ENCODE results near the gene SVIL. TPM values are rescaled to one million over a fixed set of nuclear protein-coding genes. Genes with fewer than 3 reads are reported as not detected.
"Not testable (repeated sequence)": the region's sequence is repeated elsewhere in the genome, so short reads cannot be mapped to it uniquely, and the experiment has no call there.

The SVIL gene
- polyA plus RNA-seq, 1 experiment, result 5.7 TPM

GRCh38 chr10:29440981-29441380, 193.8 kb downstream of the SVIL start:
- ChIA-PET CTCF (interaction anchor here (0.9 to 1.5 kb wide), 6 partner anchors 8 to 55 kb away, joined by 3 to 5 read pairs (median 3); no protein-coding TSS in a partner anchor), POLR2A (interaction anchor here (0.6 kb wide), 1 partner anchor 119 kb away, joined by 5 read pairs; no protein-coding TSS in a partner anchor)
- Histone ChIP-seq H3K27me3 (ENCODE audit: control insufficient read depth, insufficient read depth, low read length) (no peaks in the 10 kb centered on the region), H3K36me3 (ENCODE audit: control insufficient read depth, insufficient read depth, low read length) (no peaks in the 10 kb centered on the region), H3K4me3 (ENCODE audit: low read depth, low read length) (no peak overlapping the region)
- no peak for TF ChIP-seq CTCF (IDR thresholded peaks at IDR 0.05; ENCODE audit: insufficient read depth, low read depth, low read length)
- no peak for DNase-seq (ENCODE audit: low read depth)

- POLR2A ChIA-PET; H3K27me3 ChIP-seq (ENCODE audit: control insufficient read depth, insufficient read depth, low read length); DNase-seq (ENCODE audit: low read depth); H3K4me3 ChIP-seq (ENCODE audit: low read depth, low read length); H3K36me3 ChIP-seq (ENCODE audit: control insufficient read depth, insufficient read depth, low read length): not testable (repeated sequence)
- CTCF ChIA-PET, result interaction anchor here (1.2 kb wide), 1 partner anchor 9 kb away, joined by 3 read pairs; no protein-coding TSS in a partner anchor
Observed at GRCh38 chr10:29439005-29439404, 195.8 kb downstream of the SVIL start.

- H3K27me3 ChIP-seq (ENCODE audit: control insufficient read depth, insufficient read depth, low read length), result no peaks in the 10 kb centered on the region
- H3K36me3 ChIP-seq (ENCODE audit: control insufficient read depth, insufficient read depth, low read length), result no peaks in the 10 kb centered on the region
- POLR2A ChIA-PET, result no interaction called here
- no peak for DNase-seq (ENCODE audit: low read depth)
- TF ChIP-seq CTCF (IDR thresholded peaks at IDR 0.05; ENCODE audit: insufficient read depth, low read depth, low read length), result no peak
- H3K4me3 ChIP-seq (ENCODE audit: low read depth, low read length), result no peak overlapping the region
- CTCF ChIA-PET, result interaction anchor here (1.2 kb wide), 1 partner anchor 10 kb away, joined by 3 read pairs; no protein-coding TSS in a partner anchor
Observed at GRCh38 chr10:29438271-29438670, 196.5 kb downstream of the SVIL start.

- no peaks in the 10 kb centered on the region for H3K27me3 ChIP-seq (ENCODE audit: control insufficient read depth, insufficient read depth, low read length)
- H3K36me3 ChIP-seq (ENCODE audit: control insufficient read depth, insufficient read depth, low read length), result no peaks in the 10 kb centered on the region
- DNase-seq (ENCODE audit: low read depth), result no peak
- ChIA-PET POLR2A (no interaction called here), CTCF (interaction anchor here (1.2 kb wide), 1 partner anchor 11 kb away, joined by 3 read pairs; no protein-coding TSS in a partner anchor)
- no peak for TF ChIP-seq CTCF (IDR thresholded peaks at IDR 0.05; ENCODE audit: insufficient read depth, low read depth, low read length)
- no peak overlapping the region for H3K4me3 ChIP-seq (ENCODE audit: low read depth, low read length)
Observed at GRCh38 chr10:29437871-29438270, 196.9 kb downstream of the SVIL start.

GRCh38 chr10:29435809-29436501, 198.8 kb downstream of the SVIL start:
- ChIA-PET POLR2A (no interaction called here), CTCF (interaction anchor here (1.4 to 2.0 kb wide), 2 partner anchors 23 to 45 kb away, joined by 3 to 4 read pairs; no protein-coding TSS in a partner anchor)
- peak; percentile 39 for DNase-seq (ENCODE audit: low read depth)

More at GRCh38 chr10:29435809-29436501, 198.8 kb downstream of the SVIL start:
- no peaks in the 10 kb centered on the region for H3K36me3 ChIP-seq (ENCODE audit: control insufficient read depth, insufficient read depth, low read length)
- TF ChIP-seq CTCF (IDR thresholded peaks at IDR 0.05; ENCODE audit: insufficient read depth, low read depth, low read length), result no peak
- H3K27me3 ChIP-seq (ENCODE audit: control insufficient read depth, insufficient read depth, low read length), result no peaks in the 10 kb centered on the region
- no peak overlapping the region for H3K4me3 ChIP-seq (ENCODE audit: low read depth, low read length)

All from BJ (cell line).